CD4-positive, CD25-positive, alpha-beta regulatory T cell (primary cell): ENCODE data around the gene TUBGCP6. TPM values are rescaled to one million over a fixed set of nuclear protein-coding genes. Genes with fewer than 3 reads are reported as not detected.
A peak's percentile ranks its signal among the peaks of the same experiment; 100 is the strongest.

ENCODE experiments used
- ATAC-seq, 2 donors: fragments of 150-1000 bp; cut with Tn5 transposase; one replicate each; pipeline ENCODE4 v1.10.0; 2021; ENCODE audit warnings: low read depth in 2 of 2, moderate number of reproducible peaks in 2 of 2, moderate library complexity in 1 of 2
- DNase-seq, 3 donors: peaks; one replicate each; pipeline versions ENCODE4 v3.0.0 to v3.0.0-alpha.2; 2012 to 2022; ENCODE audit warnings: mixed read lengths in 1 of 3
- H3K27ac ChIP-seq: one replicate; pipeline ENCODE4 v1.7.0; 2013; ENCODE audit warnings: mild to moderate bottlenecking, low read length; ENCODE audit not compliant: insufficient read depth, poor library complexity, severe bottlenecking
- H3K27me3 ChIP-seq: one replicate; pipeline ENCODE4 v1.7.0; 2013; ENCODE audit warnings: low read length; ENCODE audit not compliant: control insufficient read depth, insufficient read depth
- H3K36me3 ChIP-seq: one replicate; pipeline ENCODE4 v1.7.0; 2013; ENCODE audit warnings: mild to moderate bottlenecking, low read length, moderate library complexity; ENCODE audit not compliant: control insufficient read depth, insufficient read depth
- H3K4me1 ChIP-seq: 2 replicates; pipeline ENCODE4 v1.7.0; 2013; ENCODE audit warnings: mild to moderate bottlenecking, low read length; ENCODE audit not compliant: insufficient read depth, control insufficient read depth, poor library complexity, severe bottlenecking
- H3K4me3 ChIP-seq: one replicate; pipeline ENCODE4 v1.7.0; 2013; ENCODE audit warnings: low read depth, mild to moderate bottlenecking, low read length, moderate library complexity
- H3K9me3 ChIP-seq, 2 experiments: 1 replicate in 1 of 2; 2 replicates in 1 of 2; pipeline ENCODE4 v1.7.0; 2013; ENCODE audit warnings: low read length in 2 of 2, mild to moderate bottlenecking in 1 of 2, moderate library complexity in 1 of 2; ENCODE audit not compliant: control insufficient read depth in 2 of 2
- H3K27ac Mint-ChIP-seq, 3 donors: one replicate each; pipeline ENCODE4 v1.8.0; 2020 to 2022; ENCODE audit warnings: mild to moderate bottlenecking in 3 of 3, mixed read lengths in 3 of 3, moderate library complexity in 2 of 3
- H3K27me3 Mint-ChIP-seq: one replicate; pipeline ENCODE4 v1.8.0; 2022; ENCODE audit warnings: mild to moderate bottlenecking, mixed read lengths
- H3K36me3 Mint-ChIP-seq: one replicate; pipeline ENCODE4 v1.8.0; 2020; ENCODE audit warnings: mixed read lengths
- H3K4me1 Mint-ChIP-seq, 4 donors: one replicate each; pipeline ENCODE4 v1.8.0; 2020 to 2022; ENCODE audit warnings: mixed read lengths in 4 of 4, mild to moderate bottlenecking in 1 of 4
- H3K4me3 Mint-ChIP-seq, 4 donors: one replicate each; pipeline ENCODE4 v1.8.0; 2020 to 2022; ENCODE audit warnings: mild to moderate bottlenecking in 4 of 4, mixed read lengths in 4 of 4, moderate library complexity in 3 of 4
- H3K9me3 Mint-ChIP-seq, 7 donors: one replicate each; pipeline ENCODE4 v1.8.0; 2020 to 2022; ENCODE audit warnings: mixed read lengths in 7 of 7, mild to moderate bottlenecking in 3 of 7, moderate library complexity in 2 of 7
- polyA plus RNA-seq, 4 donors: library from polyadenylated mRNA; unstranded; fragments of 300-500 nt; fragmentation: Illumina TruSeq; gene quantifications; one replicate each; pipeline ENCODE4 v1.2.3, GENCODE V29; 2021
- total RNA-seq: library from RNA; stranded (reverse); gene quantifications from one replicate; pipeline ENCODE4 v1.2.3, GENCODE V29; 2022

TUBGCP6 gene
- total and polyA plus RNA-seq, 5 donors from 2014 or later, result 14.0 to 132 (median 14.2) TPM

- Histone ChIP-seq H3K4me3 (no peak overlapping the region), H3K4me1 (peaks cover 40% of the 10 kb centered on the region), H3K27me3 (no peaks in the 10 kb centered on the region), H3K27ac (peak overlapping the region; percentile 67), H3K9me3 (no peaks in the 10 kb centered on the region), H3K36me3 (peaks cover 1% of the 10 kb centered on the region)
- Mint-ChIP-seq H3K27me3 (no peaks in the 10 kb centered on the region), H3K27ac (peak overlapping the region in 1 of 3 donors; percentile 32), H3K36me3 (no peaks in the 10 kb centered on the region), H3K4me3 (peak overlapping the region; percentile 56 to 87 (median 72)), H3K9me3 (peaks cover 0 to 1% (median 0%) of the 10 kb centered on the region in 7 donors), H3K4me1 (peaks cover 0 to 21% (median 7%) of the 10 kb centered on the region in 4 donors)
- ATAC-seq (no peak), DNase-seq (peak in 2 of 3 donors; percentile 18 to 36)
Observed at GRCh38 chr22:50251477-50252081, 6.8 kb upstream of the TUBGCP6 start.

GRCh38 chr22:50250555-50251476 is 6.0 kb upstream of the TUBGCP6 start, which contains the start of gene HDAC10:
TSS of gene HDAC10 (minus strand) at chr22:50251265. CDS start at chr22:50251032, 233 bp downstream.
- DNase-seq, result peak; percentile 71 to 90 (median 75)
- Histone ChIP-seq H3K4me3 (peak within 1 kb of the TSS; percentile 51), H3K36me3 (peaks cover 3% of the 10 kb centered on the region), H3K27ac (peak within 1 kb of the TSS; percentile 67), H3K27me3 (no peaks in the 10 kb centered on the region), H3K9me3 (no peaks in the 10 kb centered on the region), H3K4me1 (peaks cover 47% of the 10 kb centered on the region)
- peak; percentile 70 to 72 for ATAC-seq
- peaks cover 0 to 1% (median 0%) of the 10 kb centered on the region in 7 donors for H3K9me3 Mint-ChIP-seq
- H3K4me1 Mint-ChIP-seq, result peaks cover 0 to 25% (median 7%) of the 10 kb centered on the region in 4 donors
- H3K36me3 Mint-ChIP-seq, result no peaks in the 10 kb centered on the region
- peak within 1 kb of the TSS; percentile 77 to 87 (median 84) for H3K4me3 Mint-ChIP-seq
- H3K27ac Mint-ChIP-seq, result peak within 1 kb of the TSS in 2 of 3 donors; percentile 32 to 59
- H3K27me3 Mint-ChIP-seq, result no peaks in the 10 kb centered on the region

- Histone ChIP-seq H3K27me3 (no peaks in the 10 kb centered on the region), H3K4me3 (peak overlapping the region; percentile 13), H3K9me3 (no peaks in the 10 kb centered on the region), H3K36me3 (peaks cover 3% of the 10 kb centered on the region), H3K27ac (peak overlapping the region; percentile 67), H3K4me1 (peaks cover 53% of the 10 kb centered on the region)
- DNase-seq, result no peak
- H3K4me1 Mint-ChIP-seq, result peaks cover 0 to 25% (median 7%) of the 10 kb centered on the region in 4 donors
- no peak for ATAC-seq
- no peaks in the 10 kb centered on the region for H3K27me3 Mint-ChIP-seq
- peaks cover 0 to 1% (median 0%) of the 10 kb centered on the region in 7 donors for H3K9me3 Mint-ChIP-seq
- peak overlapping the region; percentile 52 to 81 (median 79) for H3K4me3 Mint-ChIP-seq
- no peak overlapping the region for H3K27ac Mint-ChIP-seq
- no peaks in the 10 kb centered on the region for H3K36me3 Mint-ChIP-seq
Observed at GRCh38 chr22:50250249-50250554, 5.4 kb upstream of the TUBGCP6 start.

- no peak for DNase-seq
Observed at GRCh38 chr22:50249341-50250248, 4.8 kb upstream of the TUBGCP6 start.

GRCh38 chr22:50248196-50249081 is 3.6 kb upstream of the TUBGCP6 start:
- no peaks in the 10 kb centered on the region for H3K27me3 Mint-ChIP-seq
- DNase-seq (no peak), ATAC-seq (no peak)
- peak overlapping the region in 3 of 4 donors; percentile 46 to 90 (median 85) for H3K4me3 Mint-ChIP-seq
- Histone ChIP-seq H3K27ac (peak overlapping the region; percentile 42), H3K27me3 (no peaks in the 10 kb centered on the region), H3K4me3 (no peak overlapping the region), H3K4me1 (peaks cover 63% of the 10 kb centered on the region), H3K9me3 (no peaks in the 10 kb centered on the region), H3K36me3 (peaks cover 3% of the 10 kb centered on the region)
- H3K9me3 Mint-ChIP-seq, result peaks cover 0 to 1% (median 0%) of the 10 kb centered on the region in 7 donors
- H3K4me1 Mint-ChIP-seq, result peaks cover 0 to 37% (median 14%) of the 10 kb centered on the region in 4 donors
- H3K27ac Mint-ChIP-seq, result no peak overlapping the region
- H3K36me3 Mint-ChIP-seq, result peaks cover 3% of the 10 kb centered on the region

More at GRCh38 chr22:50249341-50250248, 4.8 kb upstream of the TUBGCP6 start:
- Histone ChIP-seq H3K36me3 (peaks cover 3% of the 10 kb centered on the region), H3K27ac (no peak overlapping the region), H3K27me3 (no peaks in the 10 kb centered on the region), H3K4me3 (peak overlapping the region; percentile 13), H3K4me1 (peaks cover 53% of the 10 kb centered on the region), H3K9me3 (no peaks in the 10 kb centered on the region)
- ATAC-seq, result no peak
- peak overlapping the region in 3 of 4 donors; percentile 77 to 81 (median 81) for H3K4me3 Mint-ChIP-seq
- H3K27me3 Mint-ChIP-seq, result no peaks in the 10 kb centered on the region
- peaks cover 0 to 1% (median 0%) of the 10 kb centered on the region in 7 donors for H3K9me3 Mint-ChIP-seq
- no peak overlapping the region for H3K27ac Mint-ChIP-seq
- H3K36me3 Mint-ChIP-seq, result peaks cover 3% of the 10 kb centered on the region
- H3K4me1 Mint-ChIP-seq, result peaks cover 0 to 28% (median 11%) of the 10 kb centered on the region in 4 donors

GRCh38 chr22:50247748-50248147 is 2.9 kb upstream of the TUBGCP6 start:
- H3K27me3 ChIP-seq, result no peaks in the 10 kb centered on the region
- H3K27ac ChIP-seq, result peak overlapping the region; percentile 42
- peak overlapping the region in 1 of 3 donors; percentile 86 for H3K27ac Mint-ChIP-seq

More at GRCh38 chr22:50247748-50248147, 2.9 kb upstream of the TUBGCP6 start:
- Histone ChIP-seq H3K36me3 (peaks cover 3% of the 10 kb centered on the region), H3K9me3 (no peaks in the 10 kb centered on the region), H3K4me1 (peaks cover 70% of the 10 kb centered on the region), H3K4me3 (no peak overlapping the region)
- Mint-ChIP-seq H3K4me3 (peak overlapping the region; percentile 39 to 90 (median 63)), H3K27me3 (no peaks in the 10 kb centered on the region), H3K36me3 (peaks cover 3% of the 10 kb centered on the region), H3K4me1 (peaks cover 0 to 42% (median 15%) of the 10 kb centered on the region in 4 donors), H3K9me3 (no peaks in the 10 kb centered on the region)
- ATAC-seq (no peak), DNase-seq (peak; percentile 46 to 57 (median 50))
